ENCODE data around the gene S100A10.

S100A10 gene

GRCh38 chr1:152035539-152036266 lies 42.0 kb upstream of the S100A10 start:
- H3K4me3 ChIP-seq (ENCODE audit: low read depth, low read length) = peak overlapping the region; percentile 76
- no peak for DNase-seq (ENCODE audit: low read depth)
- TF ChIP-seq CTCF (IDR thresholded peaks at IDR 0.05; ENCODE audit: insufficient read depth, low read depth, low read length, missing control alignments) = no peak

GRCh38 chr1:152034654-152035538 lies 41.2 kb upstream of the S100A10 start:
- TF ChIP-seq CTCF (IDR thresholded peaks at IDR 0.05; ENCODE audit: insufficient read depth, low read depth, low read length, missing control alignments) = peak; percentile 64
- H3K4me3 ChIP-seq (ENCODE audit: low read depth, low read length) = peak overlapping the region; percentile 76
- DNase-seq (ENCODE audit: low read depth) = peak; percentile 79

GRCh38 chr1:152034324-152034653 lies 40.6 kb upstream of the S100A10 start:
- H3K4me3 ChIP-seq (ENCODE audit: low read depth, low read length) = no peak overlapping the region
- DNase-seq (ENCODE audit: low read depth) = no peak
- TF ChIP-seq CTCF (IDR thresholded peaks at IDR 0.05; ENCODE audit: insufficient read depth, low read depth, low read length, missing control alignments) = no peak

GRCh38 chr1:152029929-152030211 lies 36.2 kb upstream of the S100A10 start:
- no peak for DNase-seq (ENCODE audit: low read depth)
- H3K4me3 ChIP-seq (ENCODE audit: low read depth, low read length) = no peak overlapping the region
- no peak for TF ChIP-seq CTCF (IDR thresholded peaks at IDR 0.05; ENCODE audit: insufficient read depth, low read depth, low read length, missing control alignments)

GRCh38 chr1:152029144-152029928 lies 35.7 kb upstream of the S100A10 start:
- no peak overlapping the region for H3K4me3 ChIP-seq (ENCODE audit: low read depth, low read length)
- TF ChIP-seq CTCF (IDR thresholded peaks at IDR 0.05; ENCODE audit: insufficient read depth, low read depth, low read length, missing control alignments) = no peak
- no peak for DNase-seq (ENCODE audit: low read depth)

- no peak for TF ChIP-seq CTCF (IDR thresholded peaks at IDR 0.05; ENCODE audit: insufficient read depth, low read depth, low read length, missing control alignments)
- no peak overlapping the region for H3K4me3 ChIP-seq (ENCODE audit: low read depth, low read length)
- no peak for DNase-seq (ENCODE audit: low read depth)
Measured at GRCh38 chr1:152026895-152027294, 33.2 kb upstream of the S100A10 start.
